Activated CD8-positive, alpha-beta memory T cell treated with anti-CD3 and anti-CD28 coated beads for 36 hours (primary cell): Measurements from ENCODE around the gene PPP2R5C. TPM values are rescaled to one million over a fixed set of nuclear protein-coding genes. Genes with fewer than 3 reads are reported as not detected.
"Not testable (repeated sequence)": the region's sequence is repeated elsewhere in the genome, so short reads cannot be mapped to it uniquely, and the experiment has no call there.

Source experiments
- CTCF ChIA-PET: fragments of 350-600 bp; sonication (Branson Sonifier 250); formaldehyde crosslinking; loops from one replicate; lab custom pipeline; 2021; ENCODE audit warnings: antibody characterized with exemption; lab: Charles Lee
- POLR2A ChIA-PET: fragments of 350-600 bp; sonication (Branson Sonifier 250); formaldehyde crosslinking; loops from one replicate; lab custom pipeline; 2021; ENCODE audit warnings: antibody characterized with exemption; lab: Charles Lee
- total RNA-seq, 2 experiments: library from RNA; stranded (reverse); gene quantifications; one replicate each; pipeline ENCODE4 v1.2.3, GENCODE V29; 2021

The PPP2R5C gene
- total RNA-seq = 100 to 1,000 TPM; 222 to 242 TPM

- ChIA-PET POLR2A (interaction anchor here (0.6 to 1.1 kb wide), 6 partner anchors 30 to 203 kb away, joined by 3 to 6 read pairs (median 4); partner anchors contain the start of gene DYNC1H1), CTCF (interaction anchor here (1.1 to 1.9 kb wide), 2 partner anchors 10 to 54 kb away, joined by 4 to 6 read pairs; no protein-coding TSS in a partner anchor)
Measured at GRCh38 chr14:101761032-101761880, at the start of gene PPP2R5C. PPP2R5C (plus strand) TSS chr14:101761709; CDS start chr14:101761894, 185 bp downstream.

- CTCF ChIA-PET = not testable (repeated sequence)
Measured at GRCh38 chr14:101711857-101712233, 49.7 kb upstream of the PPP2R5C start.

GRCh38 chr14:101712341-101712740 lies 49.2 kb upstream of the PPP2R5C start:
- CTCF ChIA-PET, POLR2A ChIA-PET: not testable (repeated sequence)

More at GRCh38 chr14:101711857-101712233, 49.7 kb upstream of the PPP2R5C start:
- POLR2A ChIA-PET = not testable (repeated sequence)

GRCh38 chr14:101713091-101713490 lies 48.4 kb upstream of the PPP2R5C start:
- CTCF ChIA-PET, POLR2A ChIA-PET: not testable (repeated sequence)

GRCh38 chr14:101713621-101714349 lies 47.7 kb upstream of the PPP2R5C start:
- CTCF ChIA-PET = interaction anchor here (0.6 kb wide), 2 partner anchors 19 to 654 kb away, joined by 3 read pairs; no protein-coding TSS in a partner anchor
- POLR2A ChIA-PET = no interaction called here

GRCh38 chr14:101714394-101714793 lies 47.1 kb upstream of the PPP2R5C start:
- ChIA-PET CTCF (interaction anchor here (0.6 kb wide), 2 partner anchors 18 to 126 kb away, joined by 3 to 4 read pairs; no protein-coding TSS in a partner anchor), POLR2A (no interaction called here)

GRCh38 chr14:101715210-101716076 lies 46.1 kb upstream of the PPP2R5C start:
- CTCF ChIA-PET = no interaction called here
- POLR2A ChIA-PET = no interaction called here

- ChIA-PET POLR2A (no interaction called here), CTCF (interaction anchor here (1.0 kb wide), 1 partner anchor 9 kb away, joined by 6 read pairs; no protein-coding TSS in a partner anchor)
Measured at GRCh38 chr14:101716077-101716950, 45.2 kb upstream of the PPP2R5C start.

GRCh38 chr14:101716956-101717662 lies 44.4 kb upstream of the PPP2R5C start:
- CTCF ChIA-PET = interaction anchor here (1.0 to 1.3 kb wide), 2 partner anchors 10 kb away, joined by 3 to 6 read pairs; no protein-coding TSS in a partner anchor

GRCh38 chr14:101717663-101718490 lies 43.6 kb upstream of the PPP2R5C start:
- POLR2A ChIA-PET = no interaction called here
- CTCF ChIA-PET = interaction anchor here (1.3 to 1.7 kb wide), 2 partner anchors 11 to 13 kb away, joined by 3 to 4 read pairs; no protein-coding TSS in a partner anchor

More at GRCh38 chr14:101716956-101717662, 44.4 kb upstream of the PPP2R5C start:
- POLR2A ChIA-PET = no interaction called here

GRCh38 chr14:101719045-101719645 lies 42.4 kb upstream of the PPP2R5C start:
- POLR2A ChIA-PET = interaction anchor here (0.7 to 1.0 kb wide), 2 partner anchors 9 to 118 kb away, joined by 3 read pairs; no protein-coding TSS in a partner anchor
- CTCF ChIA-PET = interaction anchor here (1.7 kb wide), 1 partner anchor 11 kb away, joined by 4 read pairs; no protein-coding TSS in a partner anchor

GRCh38 chr14:101719708-101720107 lies 41.8 kb upstream of the PPP2R5C start:
- CTCF ChIA-PET = interaction anchor here (1.7 kb wide), 1 partner anchor 11 kb away, joined by 4 read pairs; no protein-coding TSS in a partner anchor
- POLR2A ChIA-PET = interaction anchor here (0.7 to 1.0 kb wide), 2 partner anchors 10 to 117 kb away, joined by 3 read pairs; no protein-coding TSS in a partner anchor

GRCh38 chr14:101721111-101721510 lies 40.4 kb upstream of the PPP2R5C start:
- CTCF ChIA-PET = interaction anchor here (0.8 to 1.9 kb wide), 7 partner anchors 11 to 376 kb away, joined by 3 to 8 read pairs (median 4); no protein-coding TSS in a partner anchor

GRCh38 chr14:101721951-101722661 lies 39.4 kb upstream of the PPP2R5C start:
- ChIA-PET POLR2A (interaction anchor here (0.6 to 1.9 kb wide), 6 partner anchors 9 to 1747 kb away, joined by 3 to 15 read pairs (median 5); no protein-coding TSS in a partner anchor), CTCF (interaction anchor here (0.8 to 1.9 kb wide), 9 partner anchors 9 to 375 kb away, joined by 3 to 10 read pairs (median 5); no protein-coding TSS in a partner anchor)

More at GRCh38 chr14:101721111-101721510, 40.4 kb upstream of the PPP2R5C start:
- POLR2A ChIA-PET = interaction anchor here (1.9 kb wide), 1 partner anchor 10 kb away, joined by 15 read pairs; no protein-coding TSS in a partner anchor
